OCI-LY3 (cell line): Measurements from ENCODE around the gene CELF2.

Experiments used
- H2AFZ ChIP-seq: fragments of 200-600, 300-600 bp; shearing (Covaris generic); 2 replicates; pipeline ENCODE4 v1.6.0; 2014; ENCODE audit warnings: antibody characterized with exemption, low read depth, low read length
- H3K27ac ChIP-seq: fragments of 200-600, 300-600 bp; sonication (generic); 2 replicates; pipeline ENCODE4 v1.5.1; 2014; ENCODE audit warnings: mild to moderate bottlenecking, low read length, moderate library complexity, mixed read lengths
- H3K27me3 ChIP-seq: fragments of 200-600, 300-600 bp; sonication (generic); 2 replicates; pipeline ENCODE4 v1.6.1; 2014; ENCODE audit warnings: low read depth, low read length, mixed read lengths
- H3K36me3 ChIP-seq: fragments of 200-600, 300-600 bp; sonication (generic); replicated peaks from 2 replicates; pipeline ENCODE3; 2014; ENCODE audit warnings: low read depth, low read length, mixed read lengths
- H3K4me1 ChIP-seq: fragments of 300-600, 200-600 bp; sonication (generic); 2 replicates; pipeline ENCODE4 v1.6.1; 2014; ENCODE audit warnings: low read length, mixed read lengths
- H3K4me2 ChIP-seq: fragments of 200-600, 300-600 bp; sonication (generic); 2 replicates; pipeline ENCODE4 v1.6.1; 2014; ENCODE audit warnings: low read length, mixed read lengths
- H3K4me3 ChIP-seq: fragments of 300-600, 200-600 bp; sonication (generic); 2 replicates; pipeline ENCODE4 v1.5.1; 2014; ENCODE audit warnings: antibody characterized with exemption, mild to moderate bottlenecking, low read length, moderate library complexity
- H3K79me2 ChIP-seq: fragments of 300-600, 200-600 bp; shearing (Covaris generic); 2 replicates; pipeline ENCODE4 v1.6.1; 2014; ENCODE audit warnings: mild to moderate bottlenecking, low read length, mixed read lengths
- H3K9ac ChIP-seq: fragments of 300-600, 200-600 bp; shearing (Covaris generic); 2 replicates; pipeline ENCODE4 v1.6.0; 2014; ENCODE audit warnings: mild to moderate bottlenecking, low read length, moderate library complexity
- H3K9me3 ChIP-seq: fragments of 200-600, 300-600 bp; shearing (Covaris generic); 2 replicates; pipeline ENCODE4 v1.6.1; 2014; ENCODE audit warnings: low read length, mixed read lengths; ENCODE audit not compliant: insufficient read depth
- H4K20me1 ChIP-seq: fragments of 200-600, 300-600 bp; sonication (generic); 2 replicates; pipeline ENCODE4 v1.6.1; 2016; ENCODE audit warnings: low read length, mixed read lengths; ENCODE audit not compliant: insufficient read depth
- EZH2phosphoT487 ChIP-seq: fragments of 200-600 bp; shearing (Covaris generic); IDR thresholded peaks from 2 replicates; pipeline ENCODE4 v1.6.1; 2018; ENCODE audit warnings: antibody characterized with exemption, mixed run types, low read depth
- TF ChIP-seq, protein P1 (sequence below): fragments of 200-600, 300-600 bp; sonication (generic); IDR thresholded peaks from 2 replicates; pipeline ENCODE4 v1.5.1; 2014; ENCODE audit warnings: antibody characterized with exemption, low read length, low read depth

The CELF2 gene

DNA sequence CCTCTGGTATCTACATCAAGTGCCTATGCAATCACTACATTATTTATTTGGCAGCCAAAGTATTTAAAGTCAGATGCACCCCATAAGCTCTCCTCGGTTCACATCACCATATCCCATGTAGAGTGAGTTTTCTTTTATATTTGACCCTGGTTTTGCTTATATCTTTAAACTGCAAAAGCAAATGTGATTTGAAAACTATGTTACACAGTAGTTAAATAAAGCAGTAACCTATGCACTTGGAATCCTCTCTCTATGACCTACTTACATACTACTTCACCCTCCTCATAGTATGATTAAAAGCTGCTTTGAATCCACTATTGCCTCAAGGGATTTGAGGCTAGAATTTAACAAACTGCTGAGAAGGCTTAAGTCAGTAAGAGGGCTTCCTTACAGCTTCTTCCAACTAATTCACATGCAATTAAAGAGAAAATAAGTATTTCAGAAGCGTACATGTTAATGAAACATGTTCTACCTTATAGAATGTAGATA is 2.2 kb upstream of the CELF2 start:
- H3K9me3 ChIP-seq: no peaks in the 10 kb centered on the region
- no peak overlapping the region for H3K27ac ChIP-seq
- H3K4me2 ChIP-seq: no peak overlapping the region
- no peaks in the 10 kb centered on the region for H3K79me2 ChIP-seq
- no peaks in the 10 kb centered on the region for H3K4me1 ChIP-seq
- no peak overlapping the region for H3K9ac ChIP-seq
- H3K27me3 ChIP-seq: no peaks in the 10 kb centered on the region
- TF ChIP-seq EZH2phosphoT487: no peak
- TF ChIP-seq, protein P1, sequence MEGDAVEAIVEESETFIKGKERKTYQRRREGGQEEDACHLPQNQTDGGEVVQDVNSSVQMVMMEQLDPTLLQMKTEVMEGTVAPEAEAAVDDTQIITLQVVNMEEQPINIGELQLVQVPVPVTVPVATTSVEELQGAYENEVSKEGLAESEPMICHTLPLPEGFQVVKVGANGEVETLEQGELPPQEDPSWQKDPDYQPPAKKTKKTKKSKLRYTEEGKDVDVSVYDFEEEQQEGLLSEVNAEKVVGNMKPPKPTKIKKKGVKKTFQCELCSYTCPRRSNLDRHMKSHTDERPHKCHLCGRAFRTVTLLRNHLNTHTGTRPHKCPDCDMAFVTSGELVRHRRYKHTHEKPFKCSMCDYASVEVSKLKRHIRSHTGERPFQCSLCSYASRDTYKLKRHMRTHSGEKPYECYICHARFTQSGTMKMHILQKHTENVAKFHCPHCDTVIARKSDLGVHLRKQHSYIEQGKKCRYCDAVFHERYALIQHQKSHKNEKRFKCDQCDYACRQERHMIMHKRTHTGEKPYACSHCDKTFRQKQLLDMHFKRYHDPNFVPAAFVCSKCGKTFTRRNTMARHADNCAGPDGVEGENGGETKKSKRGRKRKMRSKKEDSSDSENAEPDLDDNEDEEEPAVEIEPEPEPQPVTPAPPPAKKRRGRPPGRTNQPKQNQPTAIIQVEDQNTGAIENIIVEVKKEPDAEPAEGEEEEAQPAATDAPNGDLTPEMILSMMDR: no peak
- H3K36me3 ChIP-seq: no peaks in the 10 kb centered on the region
- no peak overlapping the region for H2AFZ ChIP-seq
- H3K4me3 ChIP-seq: no peak overlapping the region
- H4K20me1 ChIP-seq: no peaks in the 10 kb centered on the region

DNA sequence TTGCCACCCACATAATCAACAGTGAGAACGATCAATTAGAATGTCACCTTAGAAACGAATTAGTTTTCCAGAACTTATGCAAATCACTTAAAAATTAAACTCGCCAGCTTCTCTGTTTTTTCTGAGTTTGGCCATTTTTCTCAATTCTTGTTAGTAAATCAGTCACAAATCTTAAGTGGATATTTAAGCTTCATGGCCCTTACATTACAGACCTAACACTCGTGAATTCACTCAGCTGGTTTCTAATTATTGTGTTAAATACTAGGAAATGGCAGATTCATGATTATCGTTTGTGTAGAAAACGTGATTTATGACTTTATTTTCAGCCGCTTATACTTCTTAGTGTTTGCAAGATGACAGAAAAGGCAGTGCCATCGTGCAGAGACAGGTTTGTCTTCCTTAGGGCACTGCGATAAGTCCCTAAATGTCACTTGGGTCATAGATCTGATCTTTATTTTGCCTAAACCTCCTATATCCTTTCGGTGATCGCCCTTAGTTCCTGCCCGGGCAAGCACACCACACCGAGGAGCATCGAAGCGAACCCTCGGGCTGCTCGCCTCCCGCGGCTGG is 587 bp upstream of the CELF2 start:
- Histone ChIP-seq H3K9ac (no peak overlapping the region), H3K4me2 (no peak overlapping the region), H3K27ac (no peak overlapping the region)

DNA sequence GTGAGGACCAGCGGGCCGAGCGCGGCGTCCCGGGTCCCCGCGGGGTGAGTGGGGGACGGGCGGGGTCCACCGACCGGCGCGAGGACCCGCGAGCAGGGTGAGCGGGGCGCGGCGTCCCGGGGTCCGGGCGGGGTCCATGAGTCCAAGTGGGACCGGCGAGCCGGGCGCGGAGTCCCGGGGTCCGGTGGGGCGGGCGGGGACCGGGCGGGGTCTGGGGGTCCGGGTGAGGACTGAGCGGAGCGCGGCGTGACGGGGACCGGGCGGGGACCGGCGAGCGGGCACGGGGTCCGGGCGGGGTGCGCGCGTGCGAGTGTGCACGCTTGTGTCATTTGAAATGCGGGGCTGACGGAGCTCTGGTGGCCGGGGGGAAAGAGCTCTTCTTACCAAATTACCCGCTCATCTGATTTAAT is 765 bp downstream of the CELF2 start:
- no peaks in the 10 kb centered on the region for H4K20me1 ChIP-seq
- H3K79me2 ChIP-seq: no peaks in the 10 kb centered on the region
- H2AFZ ChIP-seq: no peak overlapping the region
- H3K4me2 ChIP-seq: no peak overlapping the region
- H3K27me3 ChIP-seq: no peaks in the 10 kb centered on the region
- H3K27ac ChIP-seq: no peak overlapping the region
- no peaks in the 10 kb centered on the region for H3K4me1 ChIP-seq
- no peaks in the 10 kb centered on the region for H3K36me3 ChIP-seq
- H3K4me3 ChIP-seq: no peak overlapping the region
- TF ChIP-seq EZH2phosphoT487: no peak
- TF ChIP-seq, protein P1: no peak
- no peak overlapping the region for H3K9ac ChIP-seq
- H3K9me3 ChIP-seq: no peaks in the 10 kb centered on the region

More for the DNA sequence above, 587 bp upstream of the CELF2 start:
- Histone ChIP-seq H3K36me3 (no peaks in the 10 kb centered on the region), H3K9me3 (no peaks in the 10 kb centered on the region), H3K4me3 (no peak overlapping the region), H3K79me2 (no peaks in the 10 kb centered on the region), H3K4me1 (no peaks in the 10 kb centered on the region), H2AFZ (no peak overlapping the region), H4K20me1 (no peaks in the 10 kb centered on the region), H3K27me3 (no peaks in the 10 kb centered on the region)
- TF ChIP-seq, protein P1: no peak
- no peak for TF ChIP-seq EZH2phosphoT487

- Histone ChIP-seq H4K20me1 (no peaks in the 10 kb centered on the region), H3K79me2 (no peaks in the 10 kb centered on the region), H3K4me2 (no peak overlapping the region), H3K36me3 (no peaks in the 10 kb centered on the region), H3K4me3 (no peak overlapping the region), H3K9ac (no peak overlapping the region), H3K27me3 (no peaks in the 10 kb centered on the region), H2AFZ (no peak overlapping the region), H3K9me3 (no peaks in the 10 kb centered on the region), H3K27ac (no peak overlapping the region), H3K4me1 (no peaks in the 10 kb centered on the region)
- TF ChIP-seq, protein P1: no peak
- TF ChIP-seq EZH2phosphoT487: no peak
Observed at GRCh38 chr10:11018855-11019631, 1.4 kb downstream of the CELF2 start.
